GM19240 (cell line): ENCODE measurements around the gene TM7SF2.
A peak's percentile ranks its signal among the peaks of the same experiment; 100 is the strongest.
"Not testable (repeated sequence)": the region's sequence is repeated elsewhere in the genome, so short reads cannot be mapped to it uniquely, and the experiment has no call there.

ENCODE experiments used
- DNase-seq: peaks from one replicate; pipeline ENCODE4 v3.0.0; 2011; ENCODE audit warnings: low spot score; ENCODE audit not compliant: insufficient read length

The TM7SF2 gene

GRCh38 chr11:65129649-65130441 is 18.2 kb downstream of the TM7SF2 start:
- DNase-seq, result no peak

GRCh38 chr11:65130631-65131416 is 19.2 kb downstream of the TM7SF2 start:
- no peak for DNase-seq

GRCh38 chr11:65131417-65131776 is 19.7 kb downstream of the TM7SF2 start:
- DNase-seq, result no peak

DNA sequence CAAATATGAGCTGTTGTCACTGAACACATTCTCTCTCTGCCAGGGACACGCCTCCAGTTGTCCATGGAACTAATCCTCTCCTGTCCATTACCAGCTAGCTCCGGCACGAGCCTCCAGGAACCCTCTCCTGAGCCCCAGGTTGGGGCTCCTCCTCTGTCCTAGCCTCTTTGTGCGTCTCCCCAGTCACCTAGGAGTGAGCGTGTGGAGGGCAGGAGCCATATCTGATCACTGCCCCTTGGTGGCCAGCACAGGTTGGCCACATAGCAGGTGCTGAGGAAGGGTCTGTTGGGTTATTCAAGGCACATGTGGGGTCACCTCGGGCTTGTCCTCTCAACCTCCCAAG is 20.2 kb downstream of the TM7SF2 start:
- DNase-seq, result no peak

DNA sequence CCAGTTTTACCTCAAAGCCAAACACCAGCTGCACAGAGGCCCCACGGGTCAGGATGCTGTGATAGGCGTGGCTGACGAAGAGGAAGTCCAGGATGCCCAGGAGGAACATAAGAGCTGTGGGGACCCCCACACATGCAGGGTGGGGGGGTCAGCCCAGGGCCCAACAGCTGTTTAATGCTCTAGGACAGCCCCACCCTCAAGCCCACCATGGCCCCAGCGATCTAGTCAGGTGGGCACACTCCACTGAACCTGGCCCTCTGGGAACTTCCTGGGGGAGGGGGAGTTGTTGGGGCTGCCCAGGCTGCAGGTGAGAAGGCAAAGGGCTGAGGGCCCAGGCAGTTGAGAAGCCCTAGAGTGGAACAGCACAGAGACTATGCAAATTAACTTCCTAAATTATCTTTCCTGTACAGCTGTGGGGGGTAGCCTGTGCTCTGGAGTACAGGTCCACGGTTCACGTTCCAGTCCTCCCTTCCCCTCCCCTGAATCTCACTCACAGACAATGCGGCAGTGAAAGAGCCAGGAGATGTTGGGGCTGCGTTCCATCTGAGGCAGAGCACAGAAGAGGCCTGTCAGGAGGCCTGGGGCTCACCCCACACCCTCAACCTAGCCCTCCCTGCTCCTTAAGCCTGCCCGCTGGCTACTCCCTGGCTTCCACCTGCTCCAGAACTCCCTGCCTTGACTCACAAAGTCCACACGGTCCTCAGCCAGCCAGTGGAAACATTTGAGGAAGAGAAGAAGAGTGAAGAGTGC is 20.7 kb downstream of the TM7SF2 start:
- no peak for DNase-seq

DNA sequence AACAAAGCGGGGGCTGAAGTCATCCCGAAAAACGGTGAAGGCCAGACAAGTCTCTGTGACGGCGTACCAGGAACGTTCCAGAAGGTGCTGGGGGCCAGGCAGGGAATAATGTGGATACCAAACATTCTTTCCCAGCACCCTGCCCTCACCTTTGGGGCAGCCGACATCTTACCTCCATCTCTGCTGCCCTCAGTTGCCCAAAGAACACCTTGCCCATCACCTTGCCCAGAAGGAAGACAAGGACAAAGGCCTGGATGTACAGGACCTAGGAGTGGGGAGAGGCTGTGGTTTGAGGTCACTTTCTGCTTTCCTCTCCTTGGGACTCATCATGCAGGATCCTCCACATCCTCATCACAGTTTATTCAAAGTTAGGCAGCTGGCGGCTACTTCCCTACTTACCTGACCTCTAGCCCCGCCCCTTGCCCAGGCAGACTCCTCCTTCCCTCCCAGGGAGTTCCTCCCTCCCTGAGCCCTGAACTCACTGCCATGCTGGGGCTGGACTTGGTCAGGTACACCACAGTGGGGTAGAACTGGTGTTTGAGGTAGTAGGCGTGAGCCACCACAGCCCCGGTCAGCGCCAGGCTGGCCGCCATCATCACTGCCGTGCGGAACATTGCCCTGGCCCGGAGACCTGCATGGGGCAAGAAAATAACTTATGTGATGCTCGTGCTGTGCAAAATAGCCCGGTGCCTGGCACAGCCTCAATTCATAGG is 21.5 kb downstream of the TM7SF2 start:
- DNase-seq, result peak; percentile 36

- DNase-seq, result no peak
Measured at GRCh38 chr11:65133724-65134123, 22.1 kb downstream of the TM7SF2 start.

DNA sequence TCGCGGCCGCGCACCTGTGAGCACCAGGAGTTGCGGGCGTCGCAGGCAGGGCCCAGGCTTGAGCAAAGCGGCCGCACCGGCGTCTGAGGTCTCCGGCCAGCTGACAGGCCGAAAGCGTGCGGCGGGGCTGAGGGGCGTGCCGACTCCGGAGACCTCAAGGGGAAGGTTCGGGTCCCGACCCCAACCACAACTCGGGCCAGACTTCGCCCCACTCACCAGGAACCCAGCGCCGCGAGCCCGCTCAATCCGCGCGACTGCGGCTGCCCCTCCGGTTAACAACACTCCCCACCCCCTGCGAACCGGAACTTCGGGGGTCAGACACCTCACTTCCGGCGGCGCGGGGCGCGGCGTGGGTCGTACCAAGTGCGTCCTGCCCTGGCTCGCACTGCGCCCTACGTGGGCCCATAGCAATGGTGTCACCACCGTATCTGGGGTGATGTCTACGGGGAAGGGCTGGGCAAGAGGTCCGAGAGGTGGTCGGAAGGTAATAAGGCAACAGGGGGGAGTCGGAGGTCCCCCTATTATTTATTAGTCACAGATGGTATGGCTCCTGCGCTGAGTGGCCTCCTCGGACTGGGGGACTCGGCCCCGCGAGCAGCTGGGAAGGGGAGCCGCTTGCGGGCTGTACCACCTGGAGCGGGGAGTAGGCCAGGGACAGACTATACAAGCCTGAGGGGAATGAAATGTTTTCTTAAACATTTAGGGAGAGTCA is 22.7 kb downstream of the TM7SF2 start, which contains the start of gene SYVN1:
TSS of gene SYVN1 (minus strand) at position 280 of the 712 bp plus-strand sequence. CDS start 918 bp downstream, outside the sequence.
- peak; percentile 75 for DNase-seq

DNA sequence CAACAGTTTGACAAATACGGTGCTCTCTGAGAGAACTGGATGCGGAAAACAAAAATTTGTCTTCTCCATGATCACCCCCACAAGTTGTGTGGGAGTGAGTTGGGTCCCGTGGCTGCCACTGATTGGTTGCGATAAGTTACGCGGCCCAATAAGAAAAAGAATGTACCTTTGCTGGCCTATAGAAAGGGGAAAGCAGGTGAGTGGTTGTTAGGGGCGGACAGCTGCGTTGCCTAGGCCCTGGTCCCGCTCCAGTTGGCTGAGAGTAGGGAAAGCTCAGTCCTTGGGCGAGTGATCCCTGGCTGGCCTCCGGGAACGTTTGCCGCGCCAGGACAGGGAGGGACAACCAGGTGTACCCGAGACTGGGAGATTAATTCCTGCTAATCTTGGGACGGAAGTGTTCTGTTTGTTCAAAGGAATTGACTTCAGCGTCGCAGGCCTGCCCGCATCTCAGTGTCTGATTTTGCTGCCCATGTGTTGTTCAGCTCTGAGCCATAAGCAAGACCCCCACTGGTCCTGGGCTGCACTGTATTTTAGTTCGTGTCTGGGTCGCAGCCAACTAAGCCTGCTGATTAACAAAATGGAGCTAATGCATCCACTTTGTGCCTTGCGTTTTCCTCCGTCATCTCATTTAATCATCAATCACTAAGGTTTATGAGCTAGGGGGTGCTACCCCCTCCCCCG is 23.4 kb downstream of the TM7SF2 start:
- peak; percentile 83 for DNase-seq

- no peak for DNase-seq
Measured at GRCh38 chr11:65135633-65136145, 24.0 kb downstream of the TM7SF2 start.

DNA sequence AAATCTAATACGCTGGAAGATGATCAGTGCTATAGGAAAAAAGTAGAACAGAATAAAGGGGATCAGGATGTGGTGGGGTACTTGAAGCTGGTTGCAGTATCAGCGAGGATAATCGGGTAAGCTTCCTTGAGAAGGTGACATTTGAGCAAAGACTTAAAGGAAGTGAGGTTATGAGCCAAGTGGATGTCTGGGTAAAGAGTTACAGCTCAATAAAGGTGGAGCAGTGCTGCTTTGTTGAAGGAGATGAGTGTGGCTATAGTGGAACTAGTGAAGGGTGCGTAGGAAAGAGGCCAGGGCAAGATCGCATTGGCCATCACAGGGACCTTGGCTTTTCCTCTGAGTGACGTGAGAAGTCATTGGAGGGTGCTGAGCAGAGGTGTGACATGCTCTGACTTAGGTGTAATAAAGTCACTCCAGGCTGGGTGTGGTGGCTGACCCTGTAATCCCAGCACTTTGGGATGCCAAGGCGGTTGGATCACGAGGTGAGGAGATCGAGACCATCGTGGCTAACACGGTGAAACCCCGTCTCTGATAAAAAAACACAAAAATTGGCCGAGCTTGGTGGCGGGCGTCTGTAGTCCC is 24.9 kb downstream of the TM7SF2 start:
- DNase-seq, result no peak

- no peak for DNase-seq
Measured at GRCh38 chr11:65141896-65142494, 30.3 kb downstream of the TM7SF2 start.

DNA sequence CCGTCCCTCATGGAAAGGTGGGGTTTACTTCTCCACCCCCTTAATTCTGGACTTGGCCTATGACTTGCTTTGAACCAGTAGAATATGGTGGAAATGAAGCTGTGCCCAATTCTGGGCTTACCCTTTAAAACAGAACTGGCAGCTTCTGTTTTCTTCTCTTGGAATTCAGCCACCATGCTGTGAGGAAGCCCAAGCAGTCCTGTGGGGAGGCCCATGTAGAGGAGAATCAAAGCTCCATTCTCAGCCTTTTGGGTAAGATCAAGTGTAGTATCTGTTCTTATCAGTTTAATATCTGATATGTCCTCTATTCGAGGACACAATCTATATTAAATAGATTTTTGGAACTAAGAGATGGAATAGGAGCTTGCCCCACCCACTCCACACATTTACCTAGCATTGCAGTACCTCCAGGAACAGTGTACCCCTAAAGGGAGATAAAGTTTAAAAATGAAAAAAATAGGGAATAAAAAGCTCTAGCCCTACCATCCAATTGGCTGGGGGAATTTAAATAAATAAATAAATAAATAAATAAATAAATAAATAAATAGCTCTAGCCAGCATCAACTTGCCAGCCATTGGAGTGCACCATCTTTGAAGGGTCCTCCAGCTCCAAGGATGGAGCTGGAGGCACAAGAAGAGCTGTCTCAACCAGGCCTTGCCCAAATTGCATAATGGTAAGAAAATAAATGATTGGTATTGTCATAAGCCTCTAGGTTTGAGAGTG is 35.8 kb downstream of the TM7SF2 start:
- no peak for DNase-seq

DNA sequence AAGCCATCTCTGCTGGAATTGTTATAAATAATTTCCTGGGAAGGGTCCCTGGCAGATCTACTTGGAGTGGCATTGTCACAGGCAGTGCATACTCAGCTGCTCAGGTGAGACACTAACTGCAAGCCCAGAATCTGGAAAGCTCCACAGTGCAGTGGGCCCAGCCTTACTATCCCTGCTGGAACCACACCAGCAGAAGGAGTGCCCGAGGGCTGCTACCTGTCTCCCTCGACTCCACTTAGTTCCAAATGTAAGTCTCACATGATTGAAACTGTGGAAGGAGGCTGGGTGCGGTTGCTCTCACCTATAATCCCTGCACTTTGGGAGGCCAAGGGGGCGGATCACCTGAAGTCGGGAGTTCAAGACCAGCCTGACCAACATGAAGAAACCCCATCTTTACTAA is 37.0 kb downstream of the TM7SF2 start:
- no peak for DNase-seq

GRCh38 chr11:65150131-65150508 is 38.4 kb downstream of the TM7SF2 start:
- DNase-seq, result not testable (repeated sequence)

GRCh38 chr11:65150509-65151299 is 39.0 kb downstream of the TM7SF2 start:
- no peak for DNase-seq

GRCh38 chr11:65151331-65151899 is 39.7 kb downstream of the TM7SF2 start:
- DNase-seq, result no peak
